HG03139 (cell line): ENCODE results near the gene PAQR5.
"Not testable (repeated sequence)": the region's sequence is repeated elsewhere in the genome, so short reads cannot be mapped to it uniquely, and the experiment has no call there.

Experiments
- ATAC-seq: cut with Tn5 transposase; IDR thresholded peaks from one replicate; pipeline ENCODE4 v1.9.1; 2021; ENCODE audit not compliant: unreplicated experiment

PAQR5 gene

GRCh38 chr15:69346112-69346511, 47.4 kb downstream of the PAQR5 start:
- ATAC-seq: no peak

DNA sequence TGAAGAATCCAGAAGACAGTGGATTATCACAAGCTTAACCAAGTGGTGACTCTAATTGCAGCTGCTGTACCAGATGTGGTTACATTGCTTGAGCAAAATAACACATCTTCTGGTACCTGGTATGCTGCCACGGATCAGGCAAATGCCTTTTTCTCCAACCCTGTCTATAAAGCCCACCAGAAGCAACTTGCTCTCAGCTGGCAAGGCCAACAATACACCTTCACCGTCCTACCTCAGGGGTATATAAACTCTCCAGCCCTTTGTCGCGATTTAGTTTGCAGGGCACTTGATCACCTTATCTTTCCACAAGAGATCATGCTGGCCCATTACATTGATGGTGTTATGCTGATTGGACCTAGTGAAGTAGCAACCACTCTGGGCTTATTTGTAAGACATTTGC, 52.6 kb downstream of the PAQR5 start:
- ATAC-seq: no peak

DNA sequence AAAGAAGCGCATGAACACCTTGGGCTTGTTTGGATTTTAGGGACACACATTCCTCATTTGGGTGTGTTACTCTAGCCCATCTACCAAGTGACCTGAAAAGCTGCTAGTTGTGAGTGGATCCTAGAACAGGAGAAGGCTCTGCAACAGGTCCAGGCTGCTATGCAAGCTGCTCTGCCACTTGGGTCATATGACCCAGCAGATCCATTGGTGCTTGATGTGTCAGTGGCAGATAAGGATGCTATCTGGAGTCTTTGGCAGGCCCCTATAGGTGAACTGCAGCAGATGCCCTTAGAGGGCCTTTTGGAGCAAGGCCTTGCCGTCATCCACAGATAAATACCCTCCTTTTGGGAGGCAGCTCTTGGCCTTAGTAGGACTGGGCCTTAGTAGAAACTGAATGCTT, 53.2 kb downstream of the PAQR5 start:
- ATAC-seq: no peak

- no peak for ATAC-seq
Observed at GRCh38 chr15:69357773-69358771, 59.4 kb downstream of the PAQR5 start.

DNA sequence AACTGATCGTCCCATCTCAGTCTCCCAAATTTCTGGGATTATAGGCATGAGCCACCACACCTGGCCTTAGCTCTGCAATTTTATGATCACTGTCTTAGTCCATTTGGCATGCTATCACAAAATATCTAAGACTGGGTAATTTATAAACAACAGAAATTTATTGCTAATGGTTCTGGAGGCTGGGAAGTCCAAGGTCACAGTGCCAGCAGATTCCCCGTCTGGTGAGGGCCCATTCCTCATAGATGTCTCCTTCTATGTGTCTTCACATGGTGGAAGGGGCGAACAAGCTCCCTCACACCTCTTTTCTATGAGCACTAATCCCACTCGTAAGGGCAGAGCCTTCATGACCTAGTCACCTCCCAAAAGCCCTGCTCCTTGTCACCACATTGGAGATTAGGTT, 60.1 kb downstream of the PAQR5 start:
- ATAC-seq: no peak

DNA sequence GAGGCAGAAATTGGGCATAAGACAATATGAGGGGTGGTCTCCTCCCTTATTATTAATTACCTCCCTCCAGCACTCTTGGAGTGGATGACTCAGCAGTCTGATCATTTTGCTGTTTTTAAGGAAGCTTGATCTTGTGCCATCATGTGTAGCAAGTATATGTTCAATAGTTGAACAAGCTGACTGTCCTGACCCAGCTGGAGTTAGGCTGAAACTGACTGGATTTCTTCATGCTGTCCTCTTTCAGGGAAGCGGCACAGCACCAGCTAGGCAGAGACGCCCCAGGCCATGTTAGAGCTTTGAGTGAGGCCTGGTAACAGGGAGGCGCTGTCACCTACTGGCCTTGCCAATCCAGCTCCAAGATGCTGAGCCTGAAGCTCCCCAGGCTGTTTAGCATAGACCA, 61.0 kb downstream of the PAQR5 start:
- ATAC-seq: no peak

DNA sequence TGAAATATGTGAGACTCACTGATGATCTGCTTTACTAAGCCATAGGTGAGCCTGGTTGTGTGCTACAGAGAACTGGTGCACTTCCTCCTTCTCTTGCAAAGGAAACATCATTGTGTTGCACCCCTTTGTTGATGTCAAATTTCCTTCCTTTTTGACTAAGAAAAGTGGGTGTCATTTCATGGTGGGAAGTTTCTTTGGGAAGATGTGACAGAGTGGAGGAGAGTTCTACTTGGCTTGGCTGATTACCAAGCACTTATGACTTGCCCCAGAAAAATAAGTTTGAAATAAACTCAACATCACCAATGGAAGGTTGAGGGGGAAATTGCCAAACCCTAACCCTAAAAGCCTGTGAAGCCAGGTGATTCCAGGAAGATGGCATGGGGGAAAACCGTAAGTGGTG, 61.9 kb downstream of the PAQR5 start:
- no peak for ATAC-seq

DNA sequence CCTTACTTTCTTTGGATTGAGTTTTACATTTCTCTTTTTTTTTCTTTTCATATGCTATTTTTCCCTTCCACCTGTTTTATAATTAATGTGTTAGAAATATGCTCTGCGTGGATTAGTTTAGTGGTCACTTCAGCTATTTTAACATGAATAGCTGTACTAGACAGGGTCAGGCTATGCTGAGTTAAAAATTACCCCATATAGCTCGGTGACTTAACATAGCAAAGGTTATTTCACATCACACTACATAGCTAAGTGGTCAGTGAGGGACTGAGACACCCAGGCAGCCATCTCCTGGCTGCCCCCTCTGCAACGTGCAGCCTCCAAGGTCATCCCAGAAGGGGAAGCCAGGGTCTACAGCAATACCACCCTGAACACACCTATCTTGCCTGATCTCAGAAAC, 68.5 kb downstream of the PAQR5 start:
- ATAC-seq: no peak

DNA sequence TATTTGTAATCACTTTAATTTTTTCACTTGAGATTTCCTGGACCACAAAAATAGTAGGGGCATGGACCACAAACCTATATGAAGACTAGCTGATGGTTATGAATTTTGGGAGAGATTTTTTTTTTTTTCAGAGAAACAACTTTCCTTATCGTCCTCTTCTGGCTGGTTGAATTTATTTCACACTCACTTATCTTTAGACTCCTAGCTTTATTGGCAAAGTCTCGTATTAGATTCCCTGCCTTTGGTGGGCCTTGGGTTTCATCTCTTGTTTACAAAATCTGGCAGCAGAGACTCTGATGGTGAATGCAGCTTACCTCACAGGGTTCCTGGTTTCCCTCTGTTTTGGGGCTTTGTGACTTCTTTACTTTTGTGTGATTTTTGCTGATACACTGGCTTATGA, 70.9 kb downstream of the PAQR5 start:
- ATAC-seq: no peak

DNA sequence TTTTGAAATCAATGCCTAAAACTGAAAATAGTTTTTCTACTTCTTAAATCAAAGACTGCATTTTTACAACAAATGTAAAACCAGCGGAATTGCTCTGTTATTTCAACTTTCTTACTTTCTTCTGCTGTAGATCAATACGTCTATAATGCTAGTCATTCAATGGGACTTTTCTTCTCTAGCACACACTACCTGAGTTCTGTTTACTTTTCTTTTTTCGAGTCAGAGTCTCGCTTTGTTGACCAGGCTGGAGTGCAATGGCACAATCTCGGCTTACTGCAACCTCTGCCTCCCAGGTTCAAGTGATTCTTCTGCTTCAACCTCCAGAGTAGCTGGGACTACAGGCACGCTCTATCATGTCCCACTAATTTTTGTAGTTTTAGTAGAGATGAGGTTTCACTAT, 74.7 kb downstream of the PAQR5 start:
- no peak for ATAC-seq

- no peak for ATAC-seq
Observed at GRCh38 chr15:69375151-69375790, 76.6 kb downstream of the PAQR5 start.

GRCh38 chr15:69377216-69377970, 78.7 kb downstream of the PAQR5 start:
- no peak for ATAC-seq

DNA sequence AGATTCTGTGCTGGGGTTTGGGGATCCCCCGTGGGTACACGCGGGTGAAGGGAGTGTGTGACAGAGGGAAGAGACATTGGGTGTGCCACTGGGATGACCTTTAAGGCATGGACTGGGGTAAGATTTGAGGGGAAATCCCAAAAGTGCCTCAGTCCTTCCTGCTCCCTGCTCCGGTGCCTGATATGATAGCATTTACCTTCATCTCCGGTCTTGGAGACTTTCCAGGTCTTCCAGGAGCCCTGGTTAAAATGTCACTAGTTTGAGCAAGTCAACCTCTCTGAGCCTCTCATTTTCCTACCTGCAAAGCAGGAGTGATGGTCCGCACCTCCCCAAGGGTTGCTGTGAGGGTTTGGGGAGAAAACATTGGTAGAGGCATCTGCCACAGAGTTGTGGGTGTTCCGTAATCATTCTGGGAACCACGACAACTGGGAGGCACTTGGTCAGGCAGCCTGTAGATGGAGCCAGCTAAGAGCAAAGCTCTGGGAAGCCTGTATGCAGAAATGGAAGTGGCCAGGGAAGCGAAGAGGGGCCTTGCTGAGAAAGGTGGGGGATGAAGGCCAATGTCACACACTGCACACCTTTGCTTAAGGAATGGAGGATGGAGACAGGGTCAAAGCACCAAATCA, 81.5 kb downstream of the PAQR5 start:
- ATAC-seq: no peak

GRCh38 chr15:69380726-69381105, 82.0 kb downstream of the PAQR5 start:
- no peak for ATAC-seq

DNA sequence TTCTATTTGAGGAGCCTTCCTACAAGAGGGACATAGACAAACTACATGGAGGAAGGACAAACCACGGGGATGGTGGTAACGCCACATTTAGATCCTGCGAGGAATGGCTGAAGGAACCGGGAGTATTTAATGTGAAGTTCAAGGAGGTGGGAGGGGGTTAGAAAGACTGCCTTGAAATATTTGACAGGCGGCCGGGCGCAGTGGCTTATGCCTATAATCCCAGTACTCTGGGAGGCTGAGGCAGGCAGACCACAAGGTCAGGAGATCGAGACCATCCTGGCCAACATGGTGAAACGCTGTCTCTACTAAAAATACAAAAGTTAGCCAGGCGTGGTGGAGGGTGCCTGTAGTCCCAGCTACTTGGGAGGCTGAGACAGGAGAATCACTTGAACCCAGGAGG, 83.5 kb downstream of the PAQR5 start:
- not testable (repeated sequence) for ATAC-seq

GRCh38 chr15:69384066-69384465, 85.4 kb downstream of the PAQR5 start:
- ATAC-seq: not testable (repeated sequence)

DNA sequence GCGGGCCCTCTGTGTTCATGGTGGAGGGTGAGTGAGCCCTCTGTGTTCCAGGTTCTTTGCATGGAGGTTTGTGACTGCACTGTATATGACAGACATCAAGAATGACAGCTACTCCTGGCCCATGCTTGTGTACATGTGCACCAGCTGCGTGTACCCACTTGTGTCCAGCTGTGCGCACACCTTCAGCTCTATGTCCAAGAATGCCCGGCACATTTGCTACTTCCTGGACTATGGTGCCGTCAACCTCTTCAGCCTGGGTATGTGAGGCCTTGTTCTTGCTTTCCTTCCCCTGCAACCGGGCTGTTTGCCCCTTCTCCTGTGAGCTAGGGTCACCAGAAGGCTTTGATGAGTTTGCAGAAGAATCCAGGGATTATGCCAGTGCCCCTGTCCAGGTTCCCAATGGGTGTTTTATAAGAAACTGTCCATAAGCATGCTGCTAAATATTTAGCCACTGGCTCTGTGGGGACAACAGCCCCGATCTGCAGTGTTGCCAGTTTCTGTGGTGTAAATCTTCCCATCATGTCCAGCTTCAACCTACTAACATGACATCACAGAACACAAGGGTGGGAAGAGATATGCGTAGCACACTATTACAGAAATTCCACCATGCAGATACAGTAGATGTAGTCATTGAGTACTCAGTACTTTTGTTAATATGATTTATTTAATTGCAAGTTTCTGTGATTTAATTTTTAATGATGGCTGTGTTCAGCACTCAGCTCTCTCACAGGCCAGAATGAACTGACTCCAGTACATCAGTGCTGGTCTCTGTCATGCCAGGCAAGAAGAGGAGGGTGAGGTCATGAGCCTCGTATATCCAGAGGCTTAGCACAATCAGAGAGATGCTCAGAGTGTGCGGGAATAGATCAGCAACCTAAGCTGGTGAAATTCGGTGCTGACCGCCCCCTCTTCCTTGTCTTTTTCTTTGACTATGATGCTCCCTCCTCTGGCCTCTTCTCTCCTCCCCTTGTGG, 86.2 kb downstream of the PAQR5 start:
- ATAC-seq: no peak

DNA sequence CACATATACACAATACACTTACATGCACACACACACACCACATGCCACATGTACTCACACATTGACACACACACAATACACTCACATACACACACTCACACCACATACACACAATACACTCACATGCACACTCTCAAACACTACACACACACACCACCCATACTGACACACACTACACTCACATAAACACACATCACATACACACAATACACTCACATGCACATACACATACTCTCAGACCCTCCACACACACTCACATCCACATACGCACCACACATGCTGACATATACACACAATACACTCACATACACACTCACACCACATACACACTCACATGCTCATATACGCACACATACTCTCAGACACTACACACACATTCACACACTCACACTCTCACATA, 87.1 kb downstream of the PAQR5 start:
- ATAC-seq: no peak

DNA sequence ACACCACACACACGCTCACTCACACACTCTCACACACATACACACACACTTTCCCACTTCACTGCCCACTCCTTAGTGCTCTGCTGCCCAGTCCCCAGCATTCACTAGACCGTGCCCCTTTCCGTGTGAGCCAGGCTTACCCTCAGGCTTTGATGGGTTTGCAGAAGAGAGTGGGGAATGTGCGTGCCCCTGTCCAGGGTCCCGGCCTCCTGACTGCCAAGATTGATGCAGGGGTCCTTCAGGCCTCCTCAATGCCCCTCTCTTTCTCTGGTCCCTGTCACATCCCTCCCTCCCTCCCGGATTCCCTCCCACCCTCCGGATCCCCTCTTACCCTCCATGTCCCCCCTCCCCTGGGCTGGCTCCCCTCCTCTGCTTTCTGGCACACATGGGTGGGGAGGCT, 87.6 kb downstream of the PAQR5 start:
- ATAC-seq: no peak

GRCh38 chr15:69388260-69388705, 89.6 kb downstream of the PAQR5 start:
- ATAC-seq: no peak
